ENCODE results near the gene GRAMD1B. TPM values are rescaled to one million over a fixed set of nuclear protein-coding genes. Genes with fewer than 3 reads are reported as not detected.

GRAMD1B gene
- total RNA-seq, 4 donors from 2014 or later, result 2.1 to 7.8 (median 3.2) TPM

- in situ Hi-C loops (cut with MboI; ENCODE audit: low sequenced_read_pairs in 4 of 4), result no loop called here
- Histone ChIP-seq H3K9me3 (no peaks in the 10 kb centered on the region), H3K4me3 (no peak overlapping the region), H3K27me3 (peaks cover 0 to 4% (median 0%) of the 10 kb centered on the region in 3 donors), H3K4me1 (no peaks in the 10 kb centered on the region), H3K27ac (no peak overlapping the region), H3K36me3 (no peaks in the 10 kb centered on the region)
- ATAC-seq (no peak), DNase-seq (no peak)
- intact Hi-C loops (cut with DNase I; ENCODE audit: low total_unique reads), result no loop called here
- TF ChIP-seq CTCF (IDR thresholded peaks at IDR 0.05 in 4 of 5, conservative IDR thresholded peaks at IDR 0.05 in 1 of 5) (no peak), POLR2A (IDR thresholded peaks at IDR 0.05) (no peak)
Observed at GRCh38 chr11:123521001-123521400, 90.9 kb downstream of the GRAMD1B start.

GRCh38 chr11:123521930-123522329 lies 91.9 kb downstream of the GRAMD1B start:
- ATAC-seq, result no peak
- H3K9me3 ChIP-seq, result no peaks in the 10 kb centered on the region
- H3K36me3 ChIP-seq, result no peaks in the 10 kb centered on the region
- intact Hi-C loops (cut with DNase I; ENCODE audit: low total_unique reads), result no loop called here
- DNase-seq, result no peak
- TF ChIP-seq CTCF (IDR thresholded peaks at IDR 0.05 in 4 of 5, conservative IDR thresholded peaks at IDR 0.05 in 1 of 5), result no peak
- no peak for TF ChIP-seq POLR2A (IDR thresholded peaks at IDR 0.05)
- H3K4me3 ChIP-seq, result no peak overlapping the region
- H3K27ac ChIP-seq, result no peak overlapping the region
- peaks cover 0 to 4% (median 0%) of the 10 kb centered on the region in 3 donors for H3K27me3 ChIP-seq
- in situ Hi-C loops (cut with MboI; ENCODE audit: low sequenced_read_pairs in 4 of 4), result no loop called here
- no peaks in the 10 kb centered on the region for H3K4me1 ChIP-seq

GRCh38 chr11:123523539-123523938 lies 93.5 kb downstream of the GRAMD1B start:
- H3K4me1 ChIP-seq, result no peaks in the 10 kb centered on the region
- TF ChIP-seq CTCF (IDR thresholded peaks at IDR 0.05 in 4 of 5, conservative IDR thresholded peaks at IDR 0.05 in 1 of 5), result no peak
- no peak for TF ChIP-seq POLR2A (IDR thresholded peaks at IDR 0.05)

GRCh38 chr11:123525097-123525496 lies 95.0 kb downstream of the GRAMD1B start:
- intact Hi-C loops (cut with DNase I; ENCODE audit: low total_unique reads), result no loop called here
- ATAC-seq (no peak), DNase-seq (no peak)
- Histone ChIP-seq H3K27ac (no peak overlapping the region), H3K4me3 (no peak overlapping the region), H3K4me1 (no peaks in the 10 kb centered on the region), H3K9me3 (no peaks in the 10 kb centered on the region), H3K36me3 (no peaks in the 10 kb centered on the region), H3K27me3 (peaks cover 0 to 4% (median 0%) of the 10 kb centered on the region in 3 donors)
- in situ Hi-C loops (cut with MboI; ENCODE audit: low sequenced_read_pairs in 4 of 4), result no loop called here
- TF ChIP-seq POLR2A (IDR thresholded peaks at IDR 0.05) (no peak), CTCF (IDR thresholded peaks at IDR 0.05 in 4 of 5, conservative IDR thresholded peaks at IDR 0.05 in 1 of 5) (no peak)

More at GRCh38 chr11:123523539-123523938, 93.5 kb downstream of the GRAMD1B start:
- Histone ChIP-seq H3K36me3 (no peaks in the 10 kb centered on the region), H3K9me3 (no peaks in the 10 kb centered on the region), H3K27me3 (peaks cover 0 to 4% (median 0%) of the 10 kb centered on the region in 3 donors), H3K27ac (no peak overlapping the region), H3K4me3 (no peak overlapping the region)
- ATAC-seq (no peak), DNase-seq (no peak)
- in situ Hi-C loops (cut with MboI; ENCODE audit: low sequenced_read_pairs in 4 of 4), result no loop called here
- intact Hi-C loops (cut with DNase I; ENCODE audit: low total_unique reads), result no loop called here

GRCh38 chr11:123525511-123525918 lies 95.4 kb downstream of the GRAMD1B start:
- no peak for ATAC-seq
- no peak for TF ChIP-seq POLR2A (IDR thresholded peaks at IDR 0.05)
- TF ChIP-seq CTCF (IDR thresholded peaks at IDR 0.05 in 4 of 5, conservative IDR thresholded peaks at IDR 0.05 in 1 of 5), result no peak
- Histone ChIP-seq H3K9me3 (no peaks in the 10 kb centered on the region), H3K4me1 (no peaks in the 10 kb centered on the region), H3K4me3 (no peak overlapping the region), H3K27ac (no peak overlapping the region), H3K36me3 (no peaks in the 10 kb centered on the region), H3K27me3 (peaks cover 0 to 4% (median 0%) of the 10 kb centered on the region in 3 donors)
- DNase-seq, result no peak
- in situ Hi-C loops (cut with MboI; ENCODE audit: low sequenced_read_pairs in 4 of 4), result no loop called here
- intact Hi-C loops (cut with DNase I; ENCODE audit: low total_unique reads), result no loop called here

All from gastrocnemius medialis (tissue), 4 donors.